ENCODE data around the gene SEBOX. TPM values are rescaled to one million over a fixed set of nuclear protein-coding genes. Genes with fewer than 3 reads are reported as not detected.
A peak's percentile ranks its signal among the peaks of the same experiment; 100 is the strongest.

Gene SEBOX
- polyA plus RNA-seq, 3 donors, result not detected

DNA sequence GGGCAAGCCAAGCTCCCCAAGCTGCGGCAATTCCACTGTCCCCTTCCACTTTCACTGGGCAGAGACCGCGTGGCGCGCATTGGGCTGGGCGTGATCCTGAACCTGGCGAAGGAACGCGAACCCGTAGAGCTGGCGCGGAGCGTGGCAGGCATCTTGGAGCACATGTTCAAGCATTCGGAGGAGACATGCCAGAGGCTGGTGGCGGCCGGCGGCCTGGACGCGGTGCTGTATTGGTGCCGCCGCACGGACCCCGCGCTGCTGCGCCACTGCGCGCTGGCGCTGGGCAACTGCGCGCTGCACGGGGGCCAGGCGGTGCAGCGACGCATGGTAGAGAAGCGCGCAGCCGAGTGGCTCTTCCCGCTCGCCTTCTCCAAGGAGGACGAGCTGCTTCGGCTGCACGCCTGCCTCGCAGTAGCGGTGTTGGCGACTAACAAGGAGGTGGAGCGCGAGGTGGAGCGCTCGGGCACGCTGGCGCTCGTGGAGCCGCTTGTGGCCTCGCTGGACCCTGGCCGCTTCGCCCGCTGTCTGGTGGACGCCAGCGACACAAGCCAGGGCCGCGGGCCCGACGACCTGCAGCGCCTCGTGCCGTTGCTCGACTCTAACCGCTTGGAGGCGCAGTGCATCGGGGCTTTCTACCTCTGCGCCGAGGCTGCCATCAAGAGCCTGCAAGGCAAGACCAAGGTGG, 16.3 kb upstream of the SEBOX start:
- no peaks in the 10 kb centered on the region for H3K79me2 ChIP-seq (ENCODE audit: insufficient read depth, low read length)
- intact Hi-C loops (cut with micrococcal nuclease), result no loop called here
- Mint-ChIP-seq H3K36me3 (peaks cover 4 to 16% of the 10 kb centered on the region in 2 donors), H3K27ac (no peak overlapping the region), H3K4me3 (peak overlapping the region; percentile 43 to 83), H3K9me3 (peaks cover 0 to 5% (median 0%) of the 10 kb centered on the region in 7 donors), H3K4me1 (peaks cover 34% of the 10 kb centered on the region), H3K27me3 (ENCODE audit: low read depth in 3 of 3) (peaks cover 29 to 55% (median 37%) of the 10 kb centered on the region in 3 donors)
- TF ChIP-seq CTCF (IDR thresholded peaks at IDR 0.05), result peak; percentile 27
- no peaks in the 10 kb centered on the region for H3K9me3 ChIP-seq (replicated peaks in 1 of 2; ENCODE audit: control insufficient read depth in 1 of 2, insufficient read depth in 1 of 2, low read length in 2 of 2)
- H3K27me3 ChIP-seq (ENCODE audit: control insufficient read depth in 2 of 2, insufficient read depth in 2 of 2, low read length in 2 of 2), result peaks cover 12 to 22% of the 10 kb centered on the region in 2 donors
- peak overlapping the region; percentile 48 for H2AFZ ChIP-seq (ENCODE audit: insufficient read depth, low read depth, low read length, poor library complexity, severe bottlenecking)
- no peak overlapping the region for H3K27ac ChIP-seq (ENCODE audit: low read depth in 1 of 2, low read length in 2 of 2)
- DNase-seq, result peak in 1 of 3 donors; percentile 18
- no peaks in the 10 kb centered on the region for H3K36me3 ChIP-seq (replicated peaks in 1 of 2; ENCODE audit: control insufficient read depth in 1 of 2, insufficient read depth in 2 of 2, low read length in 2 of 2)
- WGBS (ENCODE audit: insufficient coverage), result 34% methylated on average over 70 of the region's 72 CpGs
- H3K4me1 ChIP-seq (ENCODE audit: control insufficient read depth in 1 of 2, insufficient read depth in 2 of 2, low read length in 2 of 2), result peaks cover 20 to 30% of the 10 kb centered on the region in 2 donors
- no peaks in the 10 kb centered on the region for H4K20me1 ChIP-seq (ENCODE audit: insufficient read depth, low read length)
- no peak overlapping the region for H3K9ac ChIP-seq (ENCODE audit: insufficient read depth, low read length, poor library complexity, severe bottlenecking)
- peak overlapping the region; percentile 54 for H3K4me2 ChIP-seq (replicated peaks; ENCODE audit: extremely low read depth, low read length, poor library complexity, severe bottlenecking)
- peak overlapping the region in 1 of 3 experiments; percentile 40 for H3K4me3 ChIP-seq (replicated peaks in 1 of 3; ENCODE audit: low read depth in 2 of 3, low read length in 3 of 3)

GRCh38 chr17:28379814-28380801, 15.1 kb upstream of the SEBOX start:
- Histone ChIP-seq H3K4me2 (replicated peaks; ENCODE audit: extremely low read depth, low read length, poor library complexity, severe bottlenecking) (no peak overlapping the region), H3K27ac (ENCODE audit: low read depth in 1 of 2, low read length in 2 of 2) (no peak overlapping the region), H3K9me3 (replicated peaks in 1 of 2; ENCODE audit: control insufficient read depth in 1 of 2, insufficient read depth in 1 of 2, low read length in 2 of 2) (no peaks in the 10 kb centered on the region), H2AFZ (ENCODE audit: insufficient read depth, low read depth, low read length, poor library complexity, severe bottlenecking) (no peak overlapping the region), H3K4me3 (replicated peaks in 1 of 3; ENCODE audit: low read depth in 2 of 3, low read length in 3 of 3) (no peak overlapping the region), H3K9ac (ENCODE audit: insufficient read depth, low read length, poor library complexity, severe bottlenecking) (no peak overlapping the region), H3K36me3 (replicated peaks in 1 of 2; ENCODE audit: control insufficient read depth in 1 of 2, insufficient read depth in 2 of 2, low read length in 2 of 2) (no peaks in the 10 kb centered on the region), H3K4me1 (ENCODE audit: control insufficient read depth in 1 of 2, insufficient read depth in 2 of 2, low read length in 2 of 2) (peaks cover 14 to 25% of the 10 kb centered on the region in 2 donors), H3K27me3 (ENCODE audit: control insufficient read depth in 2 of 2, insufficient read depth in 2 of 2, low read length in 2 of 2) (peaks cover 12 to 22% of the 10 kb centered on the region in 2 donors), H3K79me2 (ENCODE audit: insufficient read depth, low read length) (no peaks in the 10 kb centered on the region), H4K20me1 (ENCODE audit: insufficient read depth, low read length) (no peaks in the 10 kb centered on the region)
- Mint-ChIP-seq H3K27ac (no peak overlapping the region), H3K27me3 (ENCODE audit: low read depth in 3 of 3) (peaks cover 29 to 55% (median 37%) of the 10 kb centered on the region in 3 donors), H3K4me3 (peak overlapping the region in 1 of 2 donors; percentile 14), H3K36me3 (peaks cover 4 to 16% of the 10 kb centered on the region in 2 donors), H3K9me3 (peaks cover 0 to 5% (median 0%) of the 10 kb centered on the region in 7 donors), H3K4me1 (peaks cover 28% of the 10 kb centered on the region)
- 51% methylated on average over 5 of the region's 10 CpGs for WGBS (ENCODE audit: insufficient coverage)
- no peak for DNase-seq
- intact Hi-C loops (cut with micrococcal nuclease), result no loop called here
- TF ChIP-seq CTCF (IDR thresholded peaks at IDR 0.05), result no peak

Measured in CD14-positive monocyte (primary cell).